WERI-Rb-1 (cell line): Measurements from ENCODE around the gene ATP5MG.
"Not testable (repeated sequence)": the region's sequence is repeated elsewhere in the genome, so short reads cannot be mapped to it uniquely, and the experiment has no call there.

Experiments used
- DNase-seq: peaks from one replicate; pipeline ENCODE4 v3.0.0-alpha.2; 2020
- H3K27ac ChIP-seq: fragments of 250-450 bp; sonication (Bioruptor Pico); 2 replicates; pipeline ENCODE4 v1.5.1; 2020; ENCODE audit warnings: mild to moderate bottlenecking, moderate library complexity
- H3K27me3 ChIP-seq: fragments of 250-450 bp; sonication (Bioruptor Pico); 2 replicates; pipeline ENCODE4 v1.5.1; 2021; ENCODE audit warnings: mild to moderate bottlenecking, low read depth, moderate library complexity; ENCODE audit not compliant: insufficient read depth, severe bottlenecking
- H3K36me3 ChIP-seq: fragments of 250-450 bp; sonication (Bioruptor Pico); 2 replicates; pipeline ENCODE4 v1.5.1; 2020; ENCODE audit warnings: mild to moderate bottlenecking, moderate library complexity
- H3K4me3 ChIP-seq: 2 replicates; pipeline ENCODE4 v1.5.1; 2011; ENCODE audit warnings: low read depth, mild to moderate bottlenecking, control low read depth, low read length
- H3K9me3 ChIP-seq: fragments of 250-450 bp; sonication (Bioruptor Pico); 2 replicates; pipeline ENCODE4 v1.5.1; 2021; ENCODE audit warnings: mild to moderate bottlenecking, moderate library complexity; ENCODE audit not compliant: severe bottlenecking
- TF ChIP-seq, protein P1 (sequence below): IDR thresholded peaks from 2 replicates; pipeline ENCODE4 v1.5.1; 2011; ENCODE audit warnings: low read depth, mild to moderate bottlenecking, control low read depth, inconsistent platforms, low read length

The ATP5MG gene

DNA sequence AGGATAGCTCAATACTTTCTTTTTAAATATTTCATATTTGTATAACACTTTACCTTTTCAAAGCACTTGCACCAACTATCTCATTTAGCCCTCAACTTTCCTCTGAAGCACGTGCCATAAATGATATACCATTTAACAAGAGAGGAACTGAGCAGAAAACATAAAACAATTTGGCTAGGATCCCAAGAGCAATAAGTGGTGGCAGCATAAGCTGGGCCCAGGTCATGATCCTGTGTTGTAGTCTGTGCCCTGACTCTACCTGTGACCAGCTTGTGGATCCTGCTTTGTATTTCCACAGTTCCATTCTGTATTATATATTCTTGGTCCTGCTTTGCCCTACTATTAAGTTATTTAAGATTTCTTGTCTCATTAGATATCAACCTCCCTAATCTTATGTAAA, 11.5 kb downstream of the ATP5MG start:
- Histone ChIP-seq H3K27me3 (no peaks in the 10 kb centered on the region), H3K36me3 (peaks cover 19% of the 10 kb centered on the region), H3K27ac (no peak overlapping the region), H3K9me3 (no peaks in the 10 kb centered on the region), H3K4me3 (no peak overlapping the region)
- TF ChIP-seq, protein P1, sequence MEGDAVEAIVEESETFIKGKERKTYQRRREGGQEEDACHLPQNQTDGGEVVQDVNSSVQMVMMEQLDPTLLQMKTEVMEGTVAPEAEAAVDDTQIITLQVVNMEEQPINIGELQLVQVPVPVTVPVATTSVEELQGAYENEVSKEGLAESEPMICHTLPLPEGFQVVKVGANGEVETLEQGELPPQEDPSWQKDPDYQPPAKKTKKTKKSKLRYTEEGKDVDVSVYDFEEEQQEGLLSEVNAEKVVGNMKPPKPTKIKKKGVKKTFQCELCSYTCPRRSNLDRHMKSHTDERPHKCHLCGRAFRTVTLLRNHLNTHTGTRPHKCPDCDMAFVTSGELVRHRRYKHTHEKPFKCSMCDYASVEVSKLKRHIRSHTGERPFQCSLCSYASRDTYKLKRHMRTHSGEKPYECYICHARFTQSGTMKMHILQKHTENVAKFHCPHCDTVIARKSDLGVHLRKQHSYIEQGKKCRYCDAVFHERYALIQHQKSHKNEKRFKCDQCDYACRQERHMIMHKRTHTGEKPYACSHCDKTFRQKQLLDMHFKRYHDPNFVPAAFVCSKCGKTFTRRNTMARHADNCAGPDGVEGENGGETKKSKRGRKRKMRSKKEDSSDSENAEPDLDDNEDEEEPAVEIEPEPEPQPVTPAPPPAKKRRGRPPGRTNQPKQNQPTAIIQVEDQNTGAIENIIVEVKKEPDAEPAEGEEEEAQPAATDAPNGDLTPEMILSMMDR = no peak
- DNase-seq = no peak

GRCh38 chr11:118415062-118415738, 13.8 kb downstream of the ATP5MG start:
- H3K4me3 ChIP-seq = no peak overlapping the region
- peaks cover under 1% of the 10 kb centered on the region for H3K36me3 ChIP-seq
- H3K9me3 ChIP-seq = no peaks in the 10 kb centered on the region
- no peak for DNase-seq
- H3K27ac ChIP-seq = no peak overlapping the region
- TF ChIP-seq, protein P1 = no peak
- H3K27me3 ChIP-seq = no peaks in the 10 kb centered on the region

GRCh38 chr11:118415739-118416068, 14.3 kb downstream of the ATP5MG start:
- Histone ChIP-seq H3K27me3 (no peaks in the 10 kb centered on the region), H3K9me3 (no peaks in the 10 kb centered on the region), H3K36me3 (no peaks in the 10 kb centered on the region), H3K27ac (no peak overlapping the region), H3K4me3 (no peak overlapping the region)
- DNase-seq = no peak
- TF ChIP-seq, protein P1 = no peak

DNA sequence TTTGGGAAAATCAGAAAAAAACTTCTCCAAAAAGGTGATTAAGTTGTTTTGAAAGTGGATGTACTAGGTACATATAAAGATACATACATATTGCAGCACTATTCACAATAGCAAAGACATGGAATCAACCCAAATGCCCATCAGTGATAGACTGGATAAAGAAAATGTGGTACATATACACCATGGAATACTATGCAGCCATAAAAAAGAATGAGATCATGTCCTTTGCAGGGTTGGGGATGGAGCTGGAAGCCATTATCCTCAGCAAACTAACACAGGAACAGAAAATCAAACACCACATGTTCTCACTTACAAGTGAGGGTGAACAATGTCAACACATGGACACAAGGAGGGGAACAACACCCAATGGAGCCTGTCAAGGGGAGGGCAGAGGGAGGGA, 15.5 kb downstream of the ATP5MG start:
- not testable (repeated sequence) for H3K9me3 ChIP-seq, H3K36me3 ChIP-seq, H3K4me3 ChIP-seq, H3K27ac ChIP-seq, H3K27me3 ChIP-seq, DNase-seq

DNA sequence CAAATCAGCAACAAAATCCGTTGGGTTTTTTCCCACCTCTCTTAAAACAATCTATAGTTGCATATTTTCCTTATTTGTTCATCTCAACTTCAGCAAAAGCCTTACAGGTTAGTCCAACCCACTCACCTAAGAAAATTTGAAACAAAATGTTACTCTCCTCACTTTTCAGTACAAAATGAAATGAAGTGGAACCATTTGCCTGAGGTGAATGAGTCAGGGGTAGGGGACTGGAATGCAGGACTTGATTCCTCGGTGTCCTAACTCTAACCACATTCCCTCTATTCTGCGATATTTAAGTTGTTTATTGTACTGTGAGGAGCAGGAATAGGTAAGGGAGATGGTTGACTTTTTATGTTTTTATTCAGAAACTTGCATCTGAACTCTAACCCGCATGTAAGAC, 16.4 kb downstream of the ATP5MG start:
- Histone ChIP-seq H3K27ac (no peak overlapping the region), H3K4me3 (no peak overlapping the region), H3K27me3 (no peaks in the 10 kb centered on the region), H3K9me3 (no peaks in the 10 kb centered on the region), H3K36me3 (no peaks in the 10 kb centered on the region)
- TF ChIP-seq, protein P1 = no peak
- no peak for DNase-seq

DNA sequence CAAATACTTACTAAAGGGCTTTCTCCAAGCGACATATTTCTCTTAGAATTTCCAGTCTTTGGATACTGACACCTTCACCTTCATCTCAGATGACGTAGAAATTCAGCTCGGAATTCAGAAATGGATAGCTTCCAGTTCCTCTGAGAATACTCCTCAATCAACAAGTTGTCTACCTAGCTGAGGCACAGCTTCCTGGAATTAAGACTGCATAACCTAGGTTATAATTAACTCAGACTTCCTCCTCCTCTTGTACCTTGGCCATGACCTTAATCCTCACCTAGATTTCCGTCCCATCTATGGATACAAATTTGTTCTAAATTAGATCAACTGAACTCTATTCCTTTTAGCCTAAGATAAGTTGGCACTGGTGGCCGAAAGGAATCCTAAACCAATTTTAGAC, 17.4 kb downstream of the ATP5MG start:
- Histone ChIP-seq H3K4me3 (no peak overlapping the region), H3K27ac (no peak overlapping the region), H3K9me3 (no peaks in the 10 kb centered on the region), H3K36me3 (no peaks in the 10 kb centered on the region), H3K27me3 (no peaks in the 10 kb centered on the region)
- DNase-seq = no peak
- TF ChIP-seq, protein P1 = no peak
